K562 (cell line): ENCODE data around the gene UBR1. TPM values are rescaled to one million over a fixed set of nuclear protein-coding genes. Genes with fewer than 3 reads are reported as not detected.

ENCODE experiments used
- ARNT ChIP-seq, 2 experiments: fragments of 450-650 bp; IDR thresholded peaks; 2 replicates each; pipeline ENCODE4 v1.6.1; 2016; ENCODE audit warnings: mild to moderate bottlenecking in 1 of 2
- CCNT2 ChIP-seq: IDR thresholded peaks from 2 replicates; pipeline ENCODE4 v1.6.1; 2011; ENCODE audit warnings: borderline replicate concordance, low read depth, mild to moderate bottlenecking, moderate library complexity, mixed read lengths, low read length; ENCODE audit not compliant: insufficient read length; ENCODE audit errors: extremely low read depth
- ELF4 ChIP-seq: fragments of 450-650 bp; formaldehyde crosslinking; IDR thresholded peaks from 2 replicates; pipeline ENCODE4 v1.4.0; 2022; ENCODE audit warnings: missing genetic modification characterization
- GTF2E2 ChIP-seq: fragments of 200-800 bp; sonication (Bioruptor generic); IDR thresholded peaks from 2 replicates; pipeline ENCODE4 v1.6.1; 2016; ENCODE audit warnings: missing genetic modification characterization, missing compliant biosample characterization
- IRF1 ChIP-seq: sonication (generic); formaldehyde crosslinking; IDR thresholded peaks from 2 replicates; pipeline ENCODE4 v1.8.0; 2022; ENCODE audit warnings: missing genetic modification reagents, mild to moderate bottlenecking, borderline replicate concordance
- MBD2 ChIP-seq: sonication (generic); IDR thresholded peaks from 2 replicates; pipeline ENCODE4 v1.6.1; 2016; ENCODE audit warnings: low read depth, borderline replicate concordance
- NBN ChIP-seq: fragments of 450-650 bp; IDR thresholded peaks from 2 replicates; pipeline ENCODE4 v1.6.1; 2016; ENCODE audit warnings: low read depth, mild to moderate bottlenecking
- NR4A1 ChIP-seq, 2 experiments: fragments of 250-450 bp in 1 of 2; fragments of 450-650 bp in 1 of 2; sonication (Bioruptor Pico) in 1 of 2; IDR thresholded peaks; 2 replicates each; pipeline versions ENCODE4 v1.4.0 to v1.6.1; 2016 to 2020; ENCODE audit warnings: mild to moderate bottlenecking in 2 of 2, missing compliant biosample characterization in 1 of 2, missing genetic modification characterization in 1 of 2, moderate library complexity in 1 of 2
- SAP30 ChIP-seq: fragments of 200-600 bp; sonication (generic); IDR thresholded peaks from 2 replicates; pipeline ENCODE4 v1.6.1; 2012; ENCODE audit warnings: borderline replicate concordance, low read depth, mild to moderate bottlenecking, moderate library complexity, low read length, control low read depth, inconsistent platforms; ENCODE audit not compliant: insufficient read depth, poor library complexity, severe bottlenecking
- SMAD3 ChIP-seq: fragments of 450-650 bp; formaldehyde crosslinking; conservative IDR thresholded peaks from 2 replicates; pipeline ENCODE4 v1.4.0; 2020; ENCODE audit warnings: mild to moderate bottlenecking
- SP2 ChIP-seq: IDR thresholded peaks from 2 replicates; pipeline ENCODE4 v1.6.1; 2011; ENCODE audit warnings: mild to moderate bottlenecking, low read depth, low read length, moderate library complexity; ENCODE audit not compliant: poor library complexity, severe bottlenecking; ENCODE audit errors: extremely low read depth
- TEAD2 ChIP-seq: fragments of 450-650 bp; IDR thresholded peaks from 2 replicates; pipeline ENCODE4 v1.6.1; 2016; ENCODE audit warnings: missing genetic modification characterization, control low read depth, missing compliant biosample characterization
- USF1 ChIP-seq: sonication (generic); formaldehyde crosslinking; IDR thresholded peaks from 2 replicates; pipeline ENCODE4 v1.9.0; 2022; ENCODE audit warnings: mild to moderate bottlenecking, missing genetic modification reagents
- ZNF274 ChIP-seq: IDR thresholded peaks from 2 replicates; pipeline ENCODE4 v1.6.1; 2011; ENCODE audit warnings: low read depth, mild to moderate bottlenecking, low read length, moderate library complexity, borderline replicate concordance
- ZNF589 ChIP-seq: fragments of 200-800 bp; sonication (Bioruptor generic); IDR thresholded peaks from 2 replicates; pipeline ENCODE4 v1.6.1; 2016; ENCODE audit warnings: low read depth, missing genetic modification characterization, missing compliant biosample characterization
- ZNF780A ChIP-seq: fragments of 250-450 bp; sonication (Bioruptor Pico); IDR thresholded peaks from 2 replicates; pipeline ENCODE4 v1.5.0; 2021; ENCODE audit warnings: mild to moderate bottlenecking
- ZSCAN32 ChIP-seq: fragments of 450-650 bp; formaldehyde crosslinking; IDR thresholded peaks from 2 replicates; pipeline ENCODE4 v1.4.0; 2020; ENCODE audit warnings: mild to moderate bottlenecking, moderate library complexity
- polyA plus RNA-seq, 8 experiments: library from polyadenylated mRNA; depleted of rRNA in 4 of 8; stranded (reverse) in 5 of 8; unstranded in 3 of 8; fragments of >200 nt; fragmentation: Nextera tagmentation in 2 of 8; fragmentation: Illumina TruSeq in 1 of 8; extraction: Ambion mirVana in 2 of 8; extraction: Trizol in 1 of 8; gene quantifications; 2 replicates each; pipeline versions ENCODE4 v1.2.1 to v1.2.3, GENCODE V29; 2011 to 2014; ENCODE audit warnings: inconsistent platforms in 1 of 8, missing spikeins in 1 of 8
- total RNA-seq, 7 experiments: library from RNA; depleted of rRNA in 6 of 7; stranded (reverse); fragments of >200 nt in 6 of 7; fragmentation: Illumina TruSeq in 2 of 7; extraction: Trizol in 2 of 7; gene quantifications; 2 replicates each; pipeline versions ENCODE4 v1.2.1 to v1.2.3, GENCODE V29; 2011 to 2021; ENCODE audit warnings: low replicate concordance in 1 of 7
- TF ChIP-seq, protein P1 (sequence below): sonication (generic); formaldehyde crosslinking; IDR thresholded peaks from 2 replicates; pipeline ENCODE4 v1.8.1; 2023; ENCODE audit warnings: mild to moderate bottlenecking, missing genetic modification reagents
- TF ChIP-seq, protein P2 (sequence below): fragments of 250-450 bp; sonication (Bioruptor Pico); IDR thresholded peaks from 2 replicates; pipeline ENCODE4 v1.4.0; 2020; ENCODE audit warnings: mild to moderate bottlenecking, moderate library complexity

UBR1 gene
- total and polyA plus RNA-seq, 9 of the 15 experiments (the other 6 are each of a cell fraction or from before 2014, with no cell fraction given), result 5.8 to 30.7 (median 15.3) TPM

DNA sequence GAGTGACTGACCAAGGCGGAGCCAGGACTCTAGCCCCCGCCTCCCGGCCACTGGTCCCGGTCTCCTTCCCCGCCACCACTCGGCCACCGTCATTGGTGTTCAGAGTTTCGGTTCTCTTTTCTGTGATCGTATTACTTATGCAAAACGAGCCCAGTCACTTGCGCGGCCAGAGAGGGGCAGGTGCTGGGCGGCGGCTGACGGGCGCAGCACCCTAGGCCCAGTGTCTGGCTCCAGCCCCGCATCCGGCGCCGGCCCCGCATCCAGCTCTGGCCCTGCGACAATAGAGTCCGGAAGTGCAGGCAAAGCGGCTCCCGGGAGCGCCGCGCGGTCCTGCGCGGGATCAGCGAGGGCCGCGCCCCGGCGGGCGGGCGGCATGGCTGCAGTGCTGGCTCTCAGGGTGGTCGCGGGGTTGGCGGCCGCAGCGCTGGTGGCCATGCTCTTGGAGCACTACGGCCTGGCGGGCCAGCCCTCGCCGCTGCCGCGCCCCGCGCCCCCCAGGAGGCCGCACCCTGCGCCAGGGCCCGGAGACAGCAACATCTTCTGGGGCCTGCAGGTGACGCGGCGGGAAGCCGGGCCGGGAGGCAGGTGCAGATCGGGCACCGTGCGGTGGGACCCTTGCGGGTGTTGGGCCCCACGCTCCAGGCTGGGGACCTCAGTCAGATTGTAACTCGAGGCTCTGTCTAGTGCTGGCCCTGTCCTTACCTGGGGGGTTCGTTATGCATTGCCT, 27.8 kb upstream of the UBR1 start, which contains the start of gene TMEM62 (continued):
- TF ChIP-seq USF1 (no peak), ZNF589 (no peak), TEAD2 (no peak), GTF2E2 (tag) (no peak), NBN (no peak), IRF1 (0 out of 2 replicates have a peak, but pooled peaks have one; percentile 17), ARNT (IDR thresholded peaks at IDR 0.05) (no peak), ZNF780A (CRISPR knock-in tag) (no peak), SAP30 (peak; percentile 79), SP2 (peak; percentile 24), ZNF274 (no peak), NR4A1 (CRISPR knock-in tag; IDR thresholded peaks at IDR 0.05) (no peak), NR4A1 (tag; IDR thresholded peaks at IDR 0.05) (no peak; the same call in 1 of the 2 replicates), ELF4 (peak; percentile 28; the same call in 1 of the 2 replicates), ZSCAN32 (no peak), CCNT2 (peak; percentile 61), SMAD3 (no peak), MBD2 (no peak)
- TF ChIP-seq, protein P1, sequence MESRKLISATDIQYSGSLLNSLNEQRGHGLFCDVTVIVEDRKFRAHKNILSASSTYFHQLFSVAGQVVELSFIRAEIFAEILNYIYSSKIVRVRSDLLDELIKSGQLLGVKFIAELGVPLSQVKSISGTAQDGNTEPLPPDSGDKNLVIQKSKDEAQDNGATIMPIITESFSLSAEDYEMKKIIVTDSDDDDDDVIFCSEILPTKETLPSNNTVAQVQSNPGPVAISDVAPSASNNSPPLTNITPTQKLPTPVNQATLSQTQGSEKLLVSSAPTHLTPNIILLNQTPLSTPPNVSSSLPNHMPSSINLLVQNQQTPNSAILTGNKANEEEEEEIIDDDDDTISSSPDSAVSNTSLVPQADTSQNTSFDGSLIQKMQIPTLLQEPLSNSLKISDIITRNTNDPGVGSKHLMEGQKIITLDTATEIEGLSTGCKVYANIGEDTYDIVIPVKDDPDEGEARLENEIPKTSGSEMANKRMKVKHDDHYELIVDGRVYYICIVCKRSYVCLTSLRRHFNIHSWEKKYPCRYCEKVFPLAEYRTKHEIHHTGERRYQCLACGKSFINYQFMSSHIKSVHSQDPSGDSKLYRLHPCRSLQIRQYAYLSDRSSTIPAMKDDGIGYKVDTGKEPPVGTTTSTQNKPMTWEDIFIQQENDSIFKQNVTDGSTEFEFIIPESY, result peak; percentile 65
- TF ChIP-seq, protein P2, sequence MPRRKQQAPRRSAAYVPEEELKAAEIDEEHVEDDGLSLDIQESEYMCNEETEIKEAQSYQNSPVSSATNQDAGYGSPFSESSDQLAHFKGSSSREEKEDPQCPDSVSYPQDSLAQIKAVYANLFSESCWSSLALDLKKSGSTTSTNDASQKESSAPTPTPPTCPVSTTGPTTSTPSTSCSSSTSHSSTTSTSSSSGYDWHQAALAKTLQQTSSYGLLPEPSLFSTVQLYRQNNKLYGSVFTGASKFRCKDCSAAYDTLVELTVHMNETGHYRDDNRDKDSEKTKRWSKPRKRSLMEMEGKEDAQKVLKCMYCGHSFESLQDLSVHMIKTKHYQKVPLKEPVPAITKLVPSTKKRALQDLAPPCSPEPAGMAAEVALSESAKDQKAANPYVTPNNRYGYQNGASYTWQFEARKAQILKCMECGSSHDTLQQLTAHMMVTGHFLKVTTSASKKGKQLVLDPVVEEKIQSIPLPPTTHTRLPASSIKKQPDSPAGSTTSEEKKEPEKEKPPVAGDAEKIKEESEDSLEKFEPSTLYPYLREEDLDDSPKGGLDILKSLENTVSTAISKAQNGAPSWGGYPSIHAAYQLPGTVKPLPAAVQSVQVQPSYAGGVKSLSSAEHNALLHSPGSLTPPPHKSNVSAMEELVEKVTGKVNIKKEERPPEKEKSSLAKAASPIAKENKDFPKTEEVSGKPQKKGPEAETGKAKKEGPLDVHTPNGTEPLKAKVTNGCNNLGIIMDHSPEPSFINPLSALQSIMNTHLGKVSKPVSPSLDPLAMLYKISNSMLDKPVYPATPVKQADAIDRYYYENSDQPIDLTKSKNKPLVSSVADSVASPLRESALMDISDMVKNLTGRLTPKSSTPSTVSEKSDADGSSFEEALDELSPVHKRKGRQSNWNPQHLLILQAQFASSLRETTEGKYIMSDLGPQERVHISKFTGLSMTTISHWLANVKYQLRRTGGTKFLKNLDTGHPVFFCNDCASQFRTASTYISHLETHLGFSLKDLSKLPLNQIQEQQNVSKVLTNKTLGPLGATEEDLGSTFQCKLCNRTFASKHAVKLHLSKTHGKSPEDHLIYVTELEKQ (CRISPR knock-in tag), result no peak
